AG04449 (cell line): ENCODE data around the gene ALKBH7.
"Not testable (repeated sequence)": the region's sequence is repeated elsewhere in the genome, so short reads cannot be mapped to it uniquely, and the experiment has no call there.

Experiments
- CTCF ChIA-PET: fragments of 350-600 bp; formaldehyde crosslinking; extraction: SDS; loops from one replicate; lab custom pipeline; 2021; ENCODE audit warnings: antibody characterized with exemption; lab: Yijun Ruan, JAX
- POLR2A ChIA-PET: fragments of 400-600, 350-600 bp; formaldehyde crosslinking; extraction: SDS; loops from one replicate; lab custom pipeline; 2020; ENCODE audit warnings: antibody characterized with exemption, inconsistent platforms; lab: Yijun Ruan, JAX
- DNase-seq: peaks from one replicate; pipeline ENCODE4 v3.0.0-alpha.2; 2010; ENCODE audit warnings: low read depth, low spot score
- H3K4me3 ChIP-seq: 2 replicates; pipeline ENCODE4 v1.5.1; 2011; ENCODE audit warnings: low read depth, mild to moderate bottlenecking, control low read depth, low read length
- CTCF ChIP-seq: IDR thresholded peaks from one replicate; pipeline ENCODE4 v1.5.1; 2011; ENCODE audit warnings: mild to moderate bottlenecking, moderate library complexity, low read length, control low read depth, inconsistent platforms; ENCODE audit not compliant: insufficient read depth; ENCODE audit errors: missing control alignments

Gene ALKBH7

DNA sequence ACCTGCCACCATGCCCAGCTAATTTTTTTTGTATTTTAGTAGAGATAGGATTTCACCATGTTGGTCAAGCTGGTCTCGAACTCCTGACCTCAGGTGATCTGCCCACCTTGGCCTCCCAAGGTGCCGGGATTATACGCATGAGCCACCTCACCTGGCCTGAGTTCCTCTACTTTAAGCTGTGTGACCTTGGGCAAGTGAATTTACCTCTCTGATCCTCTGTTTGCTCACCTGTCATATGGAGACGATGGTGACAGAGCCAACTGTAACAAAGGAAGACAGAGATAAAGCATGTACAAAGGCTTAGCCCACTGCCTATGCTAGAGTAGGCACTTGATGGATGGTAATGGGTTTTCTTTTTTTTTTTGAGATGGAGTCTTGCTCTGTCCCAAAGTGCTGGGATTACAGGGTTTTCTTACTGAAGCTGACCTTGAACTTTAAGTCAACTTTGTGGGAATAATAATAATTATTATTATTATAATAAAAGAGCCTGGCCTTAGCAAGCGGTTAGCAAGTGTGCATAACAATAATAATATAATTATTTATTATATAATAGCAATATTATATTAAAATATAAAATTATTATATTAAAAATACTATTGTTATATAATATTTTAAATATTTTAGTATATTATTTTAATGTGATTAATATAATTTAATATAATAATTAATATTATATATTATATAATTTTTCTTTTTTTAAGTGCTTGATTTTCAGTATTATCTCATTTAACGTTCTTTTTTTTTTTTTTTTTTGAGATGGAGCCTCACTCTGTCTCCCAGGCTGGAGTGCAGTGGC lies 37.9 kb upstream of the ALKBH7 start:
- no peak overlapping the region for H3K4me3 ChIP-seq
- DNase-seq = no peak
- no peak for TF ChIP-seq CTCF
- ChIA-PET CTCF (interaction anchor here (0.8 kb wide), 2 partner anchors 28 to 116 kb away, joined by 3 to 5 read pairs; no protein-coding TSS in a partner anchor), POLR2A (no interaction called here)

DNA sequence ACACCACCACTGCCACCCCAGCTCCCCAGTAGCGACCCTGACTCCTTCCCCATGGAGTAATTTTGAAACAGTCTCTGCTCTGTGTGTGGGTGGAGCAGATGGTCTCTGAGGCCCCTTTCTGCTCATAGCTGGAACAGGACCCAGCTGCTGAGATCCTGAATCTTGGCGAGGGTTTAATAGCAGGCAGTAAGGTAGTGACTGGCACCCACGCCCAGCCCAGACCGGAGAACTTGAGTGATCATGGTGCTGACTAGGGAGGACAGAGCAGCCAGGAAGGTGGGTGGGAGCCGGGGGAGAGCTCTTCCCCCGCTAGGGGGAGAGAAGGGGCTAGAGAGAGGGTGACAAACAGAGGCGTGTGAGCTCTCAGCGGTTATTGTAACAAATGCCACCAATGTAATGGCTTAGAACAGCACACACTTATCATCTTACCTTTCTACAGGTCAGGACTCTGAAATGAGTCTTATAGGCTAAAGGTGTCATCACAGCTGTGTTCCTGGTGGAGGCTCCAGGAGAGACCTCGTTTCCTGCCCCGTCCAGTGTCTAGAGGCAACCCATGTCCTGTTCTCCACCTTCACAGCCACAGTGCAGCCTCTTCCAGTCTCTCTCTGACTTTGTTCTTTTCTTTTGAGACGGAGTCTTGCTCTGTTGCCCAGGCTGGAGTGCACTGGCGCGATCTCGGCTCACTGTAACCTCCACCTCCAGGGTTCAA lies 31.9 kb upstream of the ALKBH7 start:
- ChIA-PET POLR2A (no interaction called here), CTCF (interaction anchor here (0.9 to 1.1 kb wide), 2 partner anchors 12 to 13 kb away, joined by 3 to 5 read pairs; no protein-coding TSS in a partner anchor)
- H3K4me3 ChIP-seq = no peak overlapping the region
- TF ChIP-seq CTCF = no peak
- DNase-seq = no peak

- POLR2A ChIA-PET = no interaction called here
- no peak overlapping the region for H3K4me3 ChIP-seq
- no peak for TF ChIP-seq CTCF
- no peak for DNase-seq
- CTCF ChIA-PET = no interaction called here
Measured at GRCh38 chr19:6343462-6343861, 29.1 kb upstream of the ALKBH7 start.

DNA sequence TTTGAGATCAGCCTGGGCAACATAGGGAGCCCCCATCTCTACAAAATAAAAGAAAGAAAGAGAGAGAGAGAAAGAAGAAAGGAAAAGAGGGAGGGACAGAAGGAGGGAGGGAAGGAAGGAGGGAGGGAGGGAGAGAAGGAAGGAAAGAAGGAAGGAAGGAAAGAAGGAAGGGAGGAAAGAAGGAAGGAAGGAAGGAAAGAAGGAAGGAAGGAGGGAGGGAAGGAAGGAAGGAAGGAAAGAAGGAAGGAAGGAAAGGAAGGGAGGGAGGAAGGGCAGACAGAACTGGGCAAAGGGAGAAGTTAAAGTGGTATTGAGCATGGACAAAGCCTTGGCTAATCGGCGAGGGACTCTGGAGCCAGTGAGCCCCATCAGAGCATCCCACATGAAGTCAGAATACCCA lies 23.3 kb upstream of the ALKBH7 start:
- CTCF ChIA-PET, H3K4me3 ChIP-seq, DNase-seq: not testable (repeated sequence)
- POLR2A ChIA-PET = interaction anchor here (0.7 kb wide), 1 partner anchor 223 kb away, joined by 3 read pairs; no protein-coding TSS in a partner anchor

- POLR2A ChIA-PET = no interaction called here
- H3K4me3 ChIP-seq = no peak overlapping the region
- no peak for DNase-seq
- CTCF ChIA-PET = interaction anchor here (1.1 kb wide), 1 partner anchor 132 kb away, joined by 3 read pairs; no protein-coding TSS in a partner anchor
- no peak for TF ChIP-seq CTCF
Measured at GRCh38 chr19:6350688-6351087, 21.9 kb upstream of the ALKBH7 start.

GRCh38 chr19:6352381-6353165 lies 20.0 kb upstream of the ALKBH7 start:
- no peak overlapping the region for H3K4me3 ChIP-seq
- DNase-seq = no peak
- no peak for TF ChIP-seq CTCF
- POLR2A ChIA-PET = no interaction called here
- CTCF ChIA-PET = interaction anchor here (1.1 to 4.0 kb wide), 10 partner anchors 8 to 385 kb away, joined by 3 to 17 read pairs (median 4); partner anchors contain the start of gene CLPP
